HepG2 (cell line): ENCODE data around the gene TMEM59.

Source experiments
- E2F5 ChIP-seq: sonication (generic); formaldehyde crosslinking; conservative IDR thresholded peaks from 2 replicates; pipeline ENCODE4 v1.4.0; 2020; ENCODE audit warnings: missing genetic modification reagents
- PHB2 ChIP-seq: fragments of 450-650 bp; IDR thresholded peaks from 2 replicates; pipeline ENCODE4 v1.6.1; 2018; ENCODE audit not compliant: partially characterized antibody
- ZNF232 ChIP-seq: sonication (generic); formaldehyde crosslinking; IDR thresholded peaks from 2 replicates; pipeline ENCODE4 v1.4.0; 2020; ENCODE audit warnings: missing genetic modification reagents, borderline replicate concordance
- ZNF430 ChIP-seq: sonication (generic); formaldehyde crosslinking; IDR thresholded peaks from 2 replicates; pipeline ENCODE4 v1.9.0; 2021; ENCODE audit warnings: mild to moderate bottlenecking, missing genetic modification reagents
- ZNF530 ChIP-seq: sonication (generic); formaldehyde crosslinking; IDR thresholded peaks from 2 replicates; pipeline ENCODE4 v1.5.0; 2020; ENCODE audit warnings: low read depth, mild to moderate bottlenecking, missing genetic modification reagents

DNA sequence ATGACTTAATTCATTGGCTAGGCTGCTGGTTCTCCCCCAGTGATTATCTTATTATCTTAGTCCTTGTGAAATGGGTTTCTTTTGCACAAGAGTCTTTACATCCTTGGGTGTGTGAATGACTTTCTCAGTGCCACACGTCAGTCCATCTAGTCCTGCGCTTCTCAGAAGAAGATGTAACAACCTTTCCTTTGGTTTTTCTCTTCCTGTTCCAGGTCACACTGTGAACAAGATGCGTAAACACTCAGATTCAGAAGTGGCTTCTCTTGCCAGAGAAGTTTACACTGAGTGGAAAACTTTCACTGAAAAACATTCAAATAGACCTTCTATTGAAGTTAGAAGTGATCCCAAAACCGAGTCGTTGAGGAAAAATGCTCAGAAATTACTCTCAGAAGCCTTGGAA lies 35.4 kb upstream of the TMEM59 start:
- TF ChIP-seq PHB2 (no peak), ZNF430 (CRISPR knock-in tag) (no peak), ZNF530 (CRISPR knock-in tag) (no peak), ZNF232 (CRISPR knock-in tag) (no peak), E2F5 (CRISPR knock-in tag) (no peak)
